Endodermal cell (in vitro differentiated cells): ENCODE results near the gene TEX29. TPM values are rescaled to one million over a fixed set of nuclear protein-coding genes. Genes with fewer than 3 reads are reported as not detected.

Experiments used
- DNase-seq: peaks from one replicate; pipeline ENCODE4 v3.0.0-alpha.2; 2017
- H3K27ac ChIP-seq: 2 replicates; pipeline ENCODE4 v1.5.1; 2013; ENCODE audit warnings: mild to moderate bottlenecking, low read depth, low read length, moderate library complexity
- H3K27me3 ChIP-seq: 2 replicates; pipeline ENCODE4 v1.6.1; 2013; ENCODE audit warnings: mild to moderate bottlenecking, low read length, moderate library complexity; ENCODE audit not compliant: insufficient read depth, control insufficient read depth, poor library complexity, severe bottlenecking
- H3K36me3 ChIP-seq: 2 replicates; pipeline ENCODE4 v1.7.0; 2013; ENCODE audit warnings: mild to moderate bottlenecking, low read length, moderate library complexity; ENCODE audit not compliant: control insufficient read depth, insufficient read depth
- H3K4me1 ChIP-seq: one replicate; pipeline ENCODE4 v1.7.0; 2013; ENCODE audit warnings: low read length; ENCODE audit not compliant: control insufficient read depth, insufficient read depth
- H3K4me3 ChIP-seq: 2 replicates; pipeline ENCODE4 v1.5.1; 2013; ENCODE audit warnings: mild to moderate bottlenecking, low read length, moderate library complexity
- H3K9ac ChIP-seq: 2 replicates; pipeline ENCODE4 v1.6.1; 2013; ENCODE audit warnings: mild to moderate bottlenecking, low read length, moderate library complexity; ENCODE audit not compliant: poor library complexity, severe bottlenecking; ENCODE audit errors: extremely low read depth
- H3K9me3 ChIP-seq: 2 replicates; pipeline ENCODE4 v1.6.1; 2013; ENCODE audit warnings: mild to moderate bottlenecking, low read length, moderate library complexity; ENCODE audit not compliant: control insufficient read depth
- H3K27ac Mint-ChIP-seq: 2 replicates; pipeline ENCODE4 v1.8.0; 2020; ENCODE audit warnings: mixed read lengths
- H3K27me3 Mint-ChIP-seq: 2 replicates; pipeline ENCODE4 v1.8.0; 2021; ENCODE audit warnings: mild to moderate bottlenecking, mixed read lengths; ENCODE audit not compliant: insufficient read depth
- H3K36me3 Mint-ChIP-seq: 2 replicates; pipeline ENCODE4 v1.8.0; 2020; ENCODE audit warnings: low read depth, mixed read lengths
- H3K4me1 Mint-ChIP-seq: 2 replicates; pipeline ENCODE4 v1.8.0; 2020; ENCODE audit warnings: mixed read lengths
- H3K4me3 Mint-ChIP-seq: 2 replicates; pipeline ENCODE4 v1.8.0; 2020; ENCODE audit warnings: mild to moderate bottlenecking, moderate library complexity, mixed read lengths
- H3K9me3 Mint-ChIP-seq: 2 replicates; pipeline ENCODE4 v1.8.0; 2020; ENCODE audit warnings: mild to moderate bottlenecking, mixed read lengths
- WGBS, 2 experiments: methylation state at CpG; one replicate each; pipeline versions ENCODE4 v1.1.5 to v1.1.7; 2013; ENCODE audit warnings: missing lambda C conversion rate in 2 of 2, mixed read lengths in 1 of 2; ENCODE audit not compliant: insufficient coverage in 1 of 2, insufficient read length in 1 of 2; 5-methylcytosine and 5-hydroxymethylcytosine counted together
- total RNA-seq, 2 donors: library from RNA; stranded (reverse); fragmentation: NEBNext Ultra II Directional in 1 of 2; extraction: Animal tissue kit (Norgen Biotek cat#: 25700) in 1 of 2; gene quantifications; 2 replicates in 1 of 2; 3 replicates in 1 of 2; pipeline ENCODE4 v1.2.1, GENCODE V29; 2021
- TF ChIP-seq, protein P1 (sequence below): fragments of 200-600 bp; sonication (generic); conservative IDR thresholded peaks from 2 replicates; pipeline ENCODE4 v1.5.0; 2021; ENCODE audit warnings: antibody characterized with exemption, mild to moderate bottlenecking

Gene TEX29
- total RNA-seq, 2 donors from 2014 or later = 0.69 TPM; not detected in 1

DNA sequence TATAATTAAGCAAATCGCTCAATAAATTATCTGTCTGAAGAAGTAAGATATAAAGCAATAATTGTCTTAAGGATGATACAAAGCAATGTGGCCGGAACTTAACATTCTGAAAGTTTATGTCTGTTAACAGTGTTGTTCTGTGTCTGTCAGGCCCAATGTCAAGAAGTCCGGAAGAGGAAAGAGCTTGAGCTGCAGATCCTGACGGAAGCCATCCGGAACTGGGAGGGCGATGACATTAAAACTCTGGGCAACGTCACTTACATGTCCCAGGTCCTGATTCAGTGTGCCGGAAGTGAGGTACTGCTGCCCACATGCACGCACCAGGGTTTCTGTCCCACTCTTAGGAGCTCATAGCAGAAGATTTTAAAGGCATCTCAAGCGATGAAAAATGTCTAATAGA is 45.1 kb upstream of the TEX29 start:
- Mint-ChIP-seq H3K27ac (no peak overlapping the region), H3K36me3 (peaks cover 53% of the 10 kb centered on the region), H3K4me3 (no peak overlapping the region), H3K27me3 (no peaks in the 10 kb centered on the region), H3K9me3 (no peaks in the 10 kb centered on the region), H3K4me1 (no peaks in the 10 kb centered on the region)
- WGBS, 2 experiments = 95 to 96% methylated on average over 7 to 10 of the region's 10 CpGs
- DNase-seq = peak; percentile 30
- TF ChIP-seq, protein P1, sequence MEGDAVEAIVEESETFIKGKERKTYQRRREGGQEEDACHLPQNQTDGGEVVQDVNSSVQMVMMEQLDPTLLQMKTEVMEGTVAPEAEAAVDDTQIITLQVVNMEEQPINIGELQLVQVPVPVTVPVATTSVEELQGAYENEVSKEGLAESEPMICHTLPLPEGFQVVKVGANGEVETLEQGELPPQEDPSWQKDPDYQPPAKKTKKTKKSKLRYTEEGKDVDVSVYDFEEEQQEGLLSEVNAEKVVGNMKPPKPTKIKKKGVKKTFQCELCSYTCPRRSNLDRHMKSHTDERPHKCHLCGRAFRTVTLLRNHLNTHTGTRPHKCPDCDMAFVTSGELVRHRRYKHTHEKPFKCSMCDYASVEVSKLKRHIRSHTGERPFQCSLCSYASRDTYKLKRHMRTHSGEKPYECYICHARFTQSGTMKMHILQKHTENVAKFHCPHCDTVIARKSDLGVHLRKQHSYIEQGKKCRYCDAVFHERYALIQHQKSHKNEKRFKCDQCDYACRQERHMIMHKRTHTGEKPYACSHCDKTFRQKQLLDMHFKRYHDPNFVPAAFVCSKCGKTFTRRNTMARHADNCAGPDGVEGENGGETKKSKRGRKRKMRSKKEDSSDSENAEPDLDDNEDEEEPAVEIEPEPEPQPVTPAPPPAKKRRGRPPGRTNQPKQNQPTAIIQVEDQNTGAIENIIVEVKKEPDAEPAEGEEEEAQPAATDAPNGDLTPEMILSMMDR = no peak
- Histone ChIP-seq H3K4me1 (no peaks in the 10 kb centered on the region), H3K9me3 (no peaks in the 10 kb centered on the region), H3K36me3 (peaks cover 61% of the 10 kb centered on the region), H3K27ac (no peak overlapping the region), H3K4me3 (no peak overlapping the region), H3K9ac (no peak overlapping the region), H3K27me3 (no peaks in the 10 kb centered on the region)

DNA sequence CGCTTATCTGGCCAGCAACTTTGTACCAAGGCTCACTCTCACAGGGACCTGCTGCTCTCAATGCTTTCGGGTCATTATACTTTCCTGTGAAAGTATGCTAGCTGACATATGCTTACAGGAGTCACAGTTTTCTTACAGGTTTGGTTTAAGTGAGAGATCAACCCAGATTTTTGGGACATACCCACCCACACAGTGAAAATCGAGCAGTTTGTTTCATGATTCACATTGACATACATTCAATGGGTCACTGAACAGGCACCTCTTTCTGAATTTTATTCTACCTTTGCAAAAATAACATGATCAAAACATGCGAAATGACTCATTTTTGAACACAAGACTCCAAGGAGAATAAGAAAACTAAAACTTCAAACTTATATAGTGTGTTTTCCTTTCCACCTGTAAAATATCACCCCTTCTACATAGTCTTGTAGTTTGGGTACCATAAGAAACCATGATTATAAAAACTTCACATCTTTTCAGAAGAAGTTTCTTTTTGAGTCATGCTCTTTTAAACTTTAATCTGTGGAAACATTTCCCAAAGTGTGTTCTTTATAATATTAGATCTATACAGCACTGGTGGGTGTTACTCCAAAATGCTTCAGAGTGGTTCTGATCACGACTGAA is 44.3 kb upstream of the TEX29 start:
- Mint-ChIP-seq H3K36me3 (peaks cover 51% of the 10 kb centered on the region), H3K27me3 (no peaks in the 10 kb centered on the region), H3K9me3 (no peaks in the 10 kb centered on the region), H3K4me3 (no peak overlapping the region), H3K4me1 (no peaks in the 10 kb centered on the region), H3K27ac (no peak overlapping the region)
- TF ChIP-seq, protein P1 = no peak
- Histone ChIP-seq H3K4me3 (no peak overlapping the region), H3K4me1 (no peaks in the 10 kb centered on the region), H3K9ac (no peak overlapping the region), H3K27me3 (no peaks in the 10 kb centered on the region), H3K36me3 (peaks cover 62% of the 10 kb centered on the region), H3K9me3 (no peaks in the 10 kb centered on the region), H3K27ac (no peak overlapping the region)
- 88% methylated on average over 4 to 5 of the region's 5 CpGs for WGBS, 2 experiments
- DNase-seq = no peak

DNA sequence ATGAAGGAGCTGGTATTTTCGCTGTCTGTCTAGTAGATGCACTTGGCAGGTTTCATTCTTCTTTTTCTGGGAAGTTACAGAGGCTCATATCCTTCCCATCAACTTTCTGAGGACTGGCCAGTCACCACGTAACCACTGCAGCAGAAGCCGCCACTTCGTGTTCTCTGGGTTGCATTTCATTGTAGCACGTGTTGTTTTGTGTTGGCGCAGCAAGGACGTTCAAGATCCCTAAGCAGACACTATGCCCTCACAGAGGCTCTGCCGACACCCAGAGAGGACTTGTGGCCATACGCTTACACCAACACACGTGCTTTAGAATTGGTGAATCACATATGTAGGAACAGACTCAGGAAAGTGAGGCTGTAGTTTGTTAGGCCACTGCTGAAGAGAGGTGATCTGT is 42.2 kb upstream of the TEX29 start:
- 90 to 93% methylated on average over 8 to 10 of the region's 10 CpGs for WGBS, 2 experiments
- no peak overlapping the region for H3K27ac ChIP-seq
- no peak overlapping the region for H3K27ac Mint-ChIP-seq
- H3K9me3 ChIP-seq = no peaks in the 10 kb centered on the region
- H3K27me3 Mint-ChIP-seq = no peaks in the 10 kb centered on the region
- H3K36me3 ChIP-seq = peaks cover 80% of the 10 kb centered on the region
- no peak overlapping the region for H3K4me3 ChIP-seq
- H3K9ac ChIP-seq = no peak overlapping the region
- TF ChIP-seq, protein P1 = no peak
- H3K4me1 ChIP-seq = no peaks in the 10 kb centered on the region
- H3K9me3 Mint-ChIP-seq = no peaks in the 10 kb centered on the region
- no peak for DNase-seq
- H3K4me1 Mint-ChIP-seq = no peaks in the 10 kb centered on the region
- H3K4me3 Mint-ChIP-seq = no peak overlapping the region
- no peaks in the 10 kb centered on the region for H3K27me3 ChIP-seq
- peaks cover 58% of the 10 kb centered on the region for H3K36me3 Mint-ChIP-seq
